HG02943 (cell line): Measurements from ENCODE around the gene USP3.
"Not testable (repeated sequence)": the region's sequence is repeated elsewhere in the genome, so short reads cannot be mapped to it uniquely, and the experiment has no call there.

Experiments used
- ATAC-seq: cut with Tn5 transposase; IDR thresholded peaks from one replicate; pipeline ENCODE4 v1.9.1; 2021; ENCODE audit warnings: mild to moderate bottlenecking, low read depth, moderate library complexity; ENCODE audit not compliant: unreplicated experiment

Gene USP3

GRCh38 chr15:63603516-63603915 is 99.1 kb downstream of the USP3 start:
- no peak for ATAC-seq

- no peak for ATAC-seq
Measured at GRCh38 chr15:63604281-63604680, 99.9 kb downstream of the USP3 start.

- no peak for ATAC-seq
Measured at GRCh38 chr15:63605036-63605435, 100.6 kb downstream of the USP3 start.

- no peak for ATAC-seq
Measured at GRCh38 chr15:63605816-63606215, 101.4 kb downstream of the USP3 start.

- no peak for ATAC-seq
Measured at GRCh38 chr15:63606308-63606707, 101.9 kb downstream of the USP3 start.

GRCh38 chr15:63608989-63609388 is 104.6 kb downstream of the USP3 start:
- ATAC-seq = no peak

- no peak for ATAC-seq
Measured at GRCh38 chr15:63609448-63609847, 105.1 kb downstream of the USP3 start.

GRCh38 chr15:63610209-63610841 is 105.9 kb downstream of the USP3 start:
- ATAC-seq = peak; percentile 52

GRCh38 chr15:63611177-63611576 is 106.8 kb downstream of the USP3 start:
- ATAC-seq = no peak

GRCh38 chr15:63612300-63612699 is 107.9 kb downstream of the USP3 start:
- ATAC-seq = no peak

- ATAC-seq = no peak
Measured at GRCh38 chr15:63615935-63616334, 111.5 kb downstream of the USP3 start.

GRCh38 chr15:63617147-63617546 is 112.8 kb downstream of the USP3 start:
- ATAC-seq = not testable (repeated sequence)

GRCh38 chr15:63617627-63618026 is 113.2 kb downstream of the USP3 start:
- ATAC-seq = not testable (repeated sequence)

- not testable (repeated sequence) for ATAC-seq
Measured at GRCh38 chr15:63620760-63621159, 116.4 kb downstream of the USP3 start.

- ATAC-seq = no peak
Measured at GRCh38 chr15:63623232-63623969, 119.0 kb downstream of the USP3 start.

- no peak for ATAC-seq
Measured at GRCh38 chr15:63626955-63627354, 122.6 kb downstream of the USP3 start.

- no peak for ATAC-seq
Measured at GRCh38 chr15:63628123-63628822, 123.9 kb downstream of the USP3 start.

- ATAC-seq = no peak
Measured at GRCh38 chr15:63630036-63630751, 125.8 kb downstream of the USP3 start.

GRCh38 chr15:63633312-63633711 is 128.9 kb downstream of the USP3 start:
- ATAC-seq = no peak

GRCh38 chr15:63634154-63634553 is 129.8 kb downstream of the USP3 start:
- ATAC-seq = no peak

- ATAC-seq = no peak
Measured at GRCh38 chr15:63636518-63637061, 132.2 kb downstream of the USP3 start.
